GM12874 (cell line): ENCODE results near the gene PIGC.

Source experiments
- TF ChIP-seq, protein P1 (sequence below): IDR thresholded peaks from 2 replicates; pipeline ENCODE4 v1.5.1; 2011; ENCODE audit warnings: low read depth, mild to moderate bottlenecking, control low read depth, low read length, moderate library complexity; ENCODE audit not compliant: insufficient read depth

The PIGC gene

GRCh38 chr1:172404121-172404520, 39.7 kb downstream of the PIGC start:
- TF ChIP-seq, protein P1, sequence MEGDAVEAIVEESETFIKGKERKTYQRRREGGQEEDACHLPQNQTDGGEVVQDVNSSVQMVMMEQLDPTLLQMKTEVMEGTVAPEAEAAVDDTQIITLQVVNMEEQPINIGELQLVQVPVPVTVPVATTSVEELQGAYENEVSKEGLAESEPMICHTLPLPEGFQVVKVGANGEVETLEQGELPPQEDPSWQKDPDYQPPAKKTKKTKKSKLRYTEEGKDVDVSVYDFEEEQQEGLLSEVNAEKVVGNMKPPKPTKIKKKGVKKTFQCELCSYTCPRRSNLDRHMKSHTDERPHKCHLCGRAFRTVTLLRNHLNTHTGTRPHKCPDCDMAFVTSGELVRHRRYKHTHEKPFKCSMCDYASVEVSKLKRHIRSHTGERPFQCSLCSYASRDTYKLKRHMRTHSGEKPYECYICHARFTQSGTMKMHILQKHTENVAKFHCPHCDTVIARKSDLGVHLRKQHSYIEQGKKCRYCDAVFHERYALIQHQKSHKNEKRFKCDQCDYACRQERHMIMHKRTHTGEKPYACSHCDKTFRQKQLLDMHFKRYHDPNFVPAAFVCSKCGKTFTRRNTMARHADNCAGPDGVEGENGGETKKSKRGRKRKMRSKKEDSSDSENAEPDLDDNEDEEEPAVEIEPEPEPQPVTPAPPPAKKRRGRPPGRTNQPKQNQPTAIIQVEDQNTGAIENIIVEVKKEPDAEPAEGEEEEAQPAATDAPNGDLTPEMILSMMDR = no peak

DNA sequence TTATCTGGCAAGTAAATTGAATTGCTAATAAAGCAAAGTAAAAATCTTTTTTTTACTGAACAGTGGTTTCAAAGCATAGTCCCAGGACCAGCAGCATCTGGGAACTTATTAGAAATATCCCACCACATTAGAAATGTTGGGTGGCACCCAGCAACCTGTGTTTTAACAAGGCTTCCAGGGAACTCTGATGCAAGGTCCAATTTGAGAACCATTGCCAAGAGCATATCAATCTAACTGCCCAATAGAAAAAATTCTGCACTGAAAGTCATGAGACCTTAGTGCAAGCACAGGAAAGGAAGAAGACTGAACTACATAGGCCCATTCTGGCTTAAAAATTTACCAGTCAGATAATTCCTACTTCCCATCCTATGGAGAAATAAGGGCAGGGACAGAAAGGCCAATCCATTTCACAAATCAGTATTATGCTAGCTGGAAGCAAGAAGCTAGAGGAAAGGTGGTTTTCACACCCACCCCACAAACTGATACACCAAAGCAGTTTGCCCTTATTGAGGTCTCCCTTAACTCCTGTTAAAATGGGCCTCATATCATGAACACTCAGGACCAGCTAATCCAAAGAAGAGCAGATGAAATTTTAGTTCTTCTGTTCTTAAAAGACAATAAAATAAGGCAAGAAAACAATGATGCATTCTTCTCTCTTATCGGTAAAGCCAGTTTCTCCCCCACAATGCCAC, 40.8 kb downstream of the PIGC start:
- TF ChIP-seq, protein P1 = no peak

- TF ChIP-seq, protein P1 = peak; percentile 30; the same call in 1 of the 2 replicates
Observed at GRCh38 chr1:172401892-172402291, 42.0 kb downstream of the PIGC start.

DNA sequence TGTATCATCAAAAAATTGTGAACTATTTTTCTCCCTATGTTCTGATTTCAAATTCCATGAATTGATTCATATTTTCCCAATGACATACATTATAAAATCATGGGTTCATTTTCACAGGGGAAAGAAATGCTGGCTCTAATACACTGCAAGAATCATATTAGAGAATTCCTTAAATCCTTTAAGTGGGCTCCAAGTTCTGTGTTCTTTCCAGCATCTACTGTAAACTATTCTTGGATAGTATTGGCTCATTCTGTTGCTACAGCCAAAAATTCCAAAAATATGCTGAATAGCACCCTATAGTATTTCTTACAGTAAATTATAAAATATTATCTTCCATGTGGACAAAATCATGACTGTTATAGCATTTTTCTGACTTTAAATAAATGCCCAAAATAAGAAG, 42.4 kb downstream of the PIGC start:
- TF ChIP-seq, protein P1 = no peak

DNA sequence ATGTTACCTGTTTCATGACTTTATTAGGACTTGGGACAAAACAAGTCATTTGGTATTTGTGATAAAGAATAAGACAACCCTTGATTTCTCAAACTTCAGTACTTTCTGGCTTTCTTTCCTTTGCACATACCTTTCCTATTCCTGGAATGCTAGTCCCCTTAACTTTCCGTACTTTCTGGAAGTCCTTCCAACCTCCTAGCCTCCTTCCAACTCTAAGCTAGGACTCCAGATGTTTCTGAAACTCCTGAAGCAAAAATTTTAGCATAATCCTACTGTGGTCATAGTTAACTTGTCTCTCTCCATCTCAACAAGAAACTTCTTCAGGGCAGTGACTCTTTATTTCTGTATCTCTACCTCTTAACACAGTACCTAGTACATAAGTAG, 43.2 kb downstream of the PIGC start:
- TF ChIP-seq, protein P1 = no peak

DNA sequence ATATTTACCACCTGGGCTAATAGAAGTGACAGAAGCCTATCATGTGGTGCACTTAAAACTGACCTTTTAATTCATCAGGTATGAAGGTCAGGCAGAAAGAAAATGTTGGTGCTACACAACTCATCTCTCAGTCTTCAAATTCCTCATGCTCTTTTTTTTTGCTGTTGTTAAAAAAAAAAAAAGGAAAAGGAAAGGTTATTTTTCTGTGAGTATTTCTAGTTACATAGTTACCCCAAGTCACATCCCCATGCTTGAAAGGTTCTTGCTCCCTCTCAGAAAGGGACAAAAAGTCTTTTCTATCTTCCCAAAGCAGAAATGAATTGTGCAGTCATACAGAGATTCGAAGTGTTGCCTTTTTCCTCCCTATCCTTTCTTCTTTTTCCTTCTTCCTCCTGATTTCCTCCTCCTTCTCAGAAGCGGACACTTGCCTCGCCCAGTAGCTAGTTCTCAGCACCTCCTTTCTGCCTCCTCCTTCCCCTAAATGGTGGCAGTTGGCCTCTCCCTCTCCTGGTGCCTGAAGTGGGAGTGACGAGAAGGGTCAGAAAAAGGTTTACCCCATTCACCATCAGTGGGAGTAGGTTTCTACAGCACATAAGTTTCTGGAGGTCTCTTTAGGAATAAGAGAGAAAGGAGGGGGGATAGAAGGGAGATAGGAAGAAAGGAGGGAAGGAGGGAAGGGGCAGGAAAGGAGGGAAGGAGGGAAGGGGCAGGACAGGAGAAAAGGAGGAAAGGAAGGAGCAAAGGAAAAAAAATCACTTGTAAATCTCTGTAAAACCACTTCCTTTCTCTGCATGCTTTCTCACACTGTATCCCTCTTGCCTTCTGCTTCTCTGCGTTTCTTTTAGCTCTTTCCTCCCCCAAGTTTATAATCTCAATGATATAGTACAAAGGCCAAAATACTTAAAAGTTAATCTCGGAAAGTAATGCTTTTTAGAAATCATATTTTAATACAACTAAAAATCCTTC, 43.8 kb downstream of the PIGC start:
- TF ChIP-seq, protein P1 = no peak

DNA sequence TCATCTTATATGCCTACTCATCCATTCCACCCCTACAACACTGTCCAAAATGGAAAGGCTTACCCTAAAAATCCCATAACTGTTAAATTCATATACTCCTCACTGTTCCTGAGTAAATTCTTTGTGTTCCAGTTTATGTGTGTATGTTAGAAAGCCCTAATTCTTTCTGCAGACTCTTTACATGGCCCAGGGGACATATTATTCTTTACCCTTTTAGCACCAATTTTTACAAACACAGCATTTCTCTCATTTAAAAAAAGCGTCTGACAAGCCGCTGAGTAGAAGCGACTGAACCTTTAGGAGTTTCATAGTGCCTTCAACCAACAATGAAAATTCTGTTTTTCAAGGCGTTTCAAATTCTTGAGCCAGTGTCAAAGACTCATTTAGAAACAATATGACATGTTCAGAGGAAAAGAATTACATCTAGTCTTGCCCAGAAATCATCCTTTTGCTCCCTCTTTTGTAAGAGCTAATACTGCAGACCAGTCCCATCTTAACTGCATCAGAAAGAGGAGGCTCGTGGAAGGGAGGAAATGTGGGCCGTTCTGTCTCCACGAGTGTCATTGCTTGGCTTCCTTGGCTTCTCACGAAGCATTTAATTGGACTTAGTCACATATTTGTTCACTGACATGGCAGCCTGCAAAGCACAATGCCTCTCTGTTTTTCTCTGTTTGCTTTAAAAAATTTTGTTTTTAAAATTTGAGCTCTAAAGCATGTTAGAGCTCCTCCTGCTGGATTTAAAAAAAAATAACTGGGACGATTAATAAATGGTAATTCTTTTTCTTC, 44.7 kb downstream of the PIGC start:
- TF ChIP-seq, protein P1 = 0 out of 2 replicates have a peak, but pooled peaks have one; percentile 21
